Upper lobe of left lung (tissue), 6 donors: Measurements from ENCODE around the gene MATN4. TPM values are rescaled to one million over a fixed set of nuclear protein-coding genes. Genes with fewer than 3 reads are reported as not detected.

Experiments used
- ATAC-seq, 2 donors: fragments of 200-7000 bp; cut with Tn5 transposase; one replicate each; pipeline ENCODE4 v1.9.1; 2022; ENCODE audit warnings: mild to moderate bottlenecking in 2 of 2, moderate library complexity in 2 of 2; ENCODE audit not compliant: low FRiP score in 2 of 2
- DNase-seq, 2 donors: peaks; one replicate each; pipeline ENCODE4 v3.0.0-alpha.2; 2019 to 2020
- H3K27ac ChIP-seq, 4 donors: fragments of 200-600 bp; sonication (generic); one replicate each; pipeline ENCODE4 v1.5.1; 2016 to 2019
- H3K27me3 ChIP-seq, 4 donors: fragments of 200-600 bp; sonication (generic); one replicate each; pipeline ENCODE4 v1.5.1; 2017 to 2019
- H3K36me3 ChIP-seq, 4 donors: fragments of 200-600 bp; sonication (generic); one replicate each; pipeline ENCODE4 v1.5.1; 2016 to 2019
- H3K4me1 ChIP-seq, 4 donors: fragments of 200-600 bp; sonication (generic); one replicate each; pipeline ENCODE4 v1.5.1; 2018 to 2019
- H3K4me3 ChIP-seq, 4 donors: fragments of 200-600 bp; sonication (generic); one replicate each; pipeline ENCODE4 v1.5.1; 2017 to 2019; ENCODE audit warnings: mild to moderate bottlenecking in 2 of 4, moderate library complexity in 1 of 4
- H3K9me3 ChIP-seq, 4 donors: fragments of 200-600 bp; sonication (generic); one replicate each; pipeline ENCODE4 v1.5.1; 2018 to 2019
- CTCF ChIP-seq, 6 experiments: fragments of 450-650 bp in 4 of 6; fragments of 200-600 bp in 2 of 6; sonication (generic) in 2 of 6; IDR thresholded peaks; one replicate each; pipeline ENCODE4 v1.5.1; 2016 to 2019; ENCODE audit warnings: antibody characterized with exemption in 6 of 6
- EP300 ChIP-seq, 4 donors: sonication (generic); formaldehyde crosslinking; IDR thresholded peaks; one replicate each; pipeline ENCODE4 v1.5.1; 2017; ENCODE audit warnings: antibody characterized with exemption in 4 of 4, control low read depth in 2 of 4
- POLR2A ChIP-seq, 4 donors: fragments of 450-650 bp; IDR thresholded peaks; one replicate each; pipeline ENCODE4 v1.5.1; 2016 to 2017; ENCODE audit warnings: antibody characterized with exemption in 4 of 4, mild to moderate bottlenecking in 2 of 4
- POLR2AphosphoS5 ChIP-seq, 2 donors: sonication (generic); formaldehyde crosslinking; IDR thresholded peaks; one replicate each; pipeline ENCODE4 v1.5.1; 2017; ENCODE audit warnings: antibody characterized with exemption in 2 of 2
- WGBS, 2 donors: methylation state at CpG; one replicate each; pipeline ENCODE4 v1.1.5; 2017 to 2018; 5-methylcytosine and 5-hydroxymethylcytosine counted together
- total RNA-seq, 6 donors: library from RNA; depleted of rRNA in 4 of 6; stranded (reverse); fragments of >200 nt in 4 of 6; gene quantifications; one replicate each; pipeline versions ENCODE4 v1.1.0 to v1.2.1, GENCODE V29; 2016 to 2021
- donor health status: DM: no; HTN: no; CAD: no; lungs with moderate emphysema.
- donor health status: DM: no; HTN: yes; CAD: no; lungs with severe emphysema.

MATN4 gene
- total RNA-seq, 6 donors from 2014 or later = 0.30 to 0.44 TPM; not detected in 4

GRCh38 chr20:45258664-45259063 lies 49.4 kb downstream of the MATN4 start:
- TF ChIP-seq POLR2A (IDR thresholded peaks at IDR 0.05) (no peak), EP300 (IDR thresholded peaks at IDR 0.05) (no peak), POLR2AphosphoS5 (IDR thresholded peaks at IDR 0.05) (no peak), CTCF (IDR thresholded peaks at IDR 0.05) (no peak)

GRCh38 chr20:45258259-45258658 lies 49.8 kb downstream of the MATN4 start:
- H3K4me3 ChIP-seq = no peak overlapping the region
- DNase-seq (no peak), ATAC-seq (no peak)
- no peaks in the 10 kb centered on the region for H3K36me3 ChIP-seq
- peaks cover 16 to 29% (median 23%) of the 10 kb centered on the region in 4 donors for H3K4me1 ChIP-seq
- TF ChIP-seq POLR2A (IDR thresholded peaks at IDR 0.05) = no peak
- no peak for TF ChIP-seq POLR2AphosphoS5 (IDR thresholded peaks at IDR 0.05)
- no peak for TF ChIP-seq CTCF (IDR thresholded peaks at IDR 0.05)
- no peak for TF ChIP-seq EP300 (IDR thresholded peaks at IDR 0.05)
- H3K27ac ChIP-seq = no peak overlapping the region
- 94 to 95% methylated on average over 3 of the region's 3 CpGs for WGBS, 2 donors
- no peaks in the 10 kb centered on the region for H3K9me3 ChIP-seq
- H3K27me3 ChIP-seq = no peaks in the 10 kb centered on the region

More at GRCh38 chr20:45258664-45259063, 49.4 kb downstream of the MATN4 start:
- DNase-seq (no peak), ATAC-seq (no peak)
- 76 to 82% methylated on average over 2 of the region's 2 CpGs for WGBS, 2 donors
- Histone ChIP-seq H3K4me1 (peaks cover 16 to 25% (median 21%) of the 10 kb centered on the region in 4 donors), H3K27ac (no peak overlapping the region), H3K27me3 (no peaks in the 10 kb centered on the region), H3K36me3 (no peaks in the 10 kb centered on the region), H3K9me3 (no peaks in the 10 kb centered on the region), H3K4me3 (no peak overlapping the region)

GRCh38 chr20:45257711-45258110 lies 50.4 kb downstream of the MATN4 start:
- H3K4me3 ChIP-seq = no peak overlapping the region
- ATAC-seq (no peak), DNase-seq (no peak)
- no peak overlapping the region for H3K27ac ChIP-seq
- TF ChIP-seq POLR2A (IDR thresholded peaks at IDR 0.05) (no peak), EP300 (IDR thresholded peaks at IDR 0.05) (no peak), CTCF (IDR thresholded peaks at IDR 0.05) (no peak), POLR2AphosphoS5 (IDR thresholded peaks at IDR 0.05) (no peak)
- H3K4me1 ChIP-seq = peaks cover 17 to 34% (median 25%) of the 10 kb centered on the region in 4 donors
- no peaks in the 10 kb centered on the region for H3K36me3 ChIP-seq
- WGBS, 2 donors = 87 to 88% methylated on average over 7 of the region's 7 CpGs
- H3K9me3 ChIP-seq = no peaks in the 10 kb centered on the region
- no peaks in the 10 kb centered on the region for H3K27me3 ChIP-seq

- no peak for ATAC-seq
- H3K4me1 ChIP-seq = peaks cover 20 to 40% (median 26%) of the 10 kb centered on the region in 4 donors
- DNase-seq = no peak
- H3K36me3 ChIP-seq = no peaks in the 10 kb centered on the region
- 92 to 94% methylated on average over 3 of the region's 3 CpGs for WGBS, 2 donors
- H3K27ac ChIP-seq = no peak overlapping the region
- no peak overlapping the region for H3K4me3 ChIP-seq
- H3K9me3 ChIP-seq = no peaks in the 10 kb centered on the region
- H3K27me3 ChIP-seq = no peaks in the 10 kb centered on the region
- TF ChIP-seq POLR2AphosphoS5 (IDR thresholded peaks at IDR 0.05) (no peak), EP300 (IDR thresholded peaks at IDR 0.05) (no peak), CTCF (IDR thresholded peaks at IDR 0.05) (no peak), POLR2A (IDR thresholded peaks at IDR 0.05) (no peak)
Observed at GRCh38 chr20:45257161-45257560, 50.9 kb downstream of the MATN4 start.
